Right lobe of liver (tissue), 4 donors: ENCODE data around the gene YBEY.

ENCODE experiments used
- CTCF ChIP-seq, 4 donors: fragments of 200-600 bp in 3 of 4; fragments of 450-650 bp in 1 of 4; IDR thresholded peaks; one replicate each; pipeline versions ENCODE4 v1.5.1 to v1.8.0; 2016 to 2022; ENCODE audit warnings: antibody characterized with exemption in 4 of 4, mild to moderate bottlenecking in 2 of 4
- POLR2A ChIP-seq: fragments of 450-650 bp; IDR thresholded peaks from one replicate; pipeline ENCODE4 v1.6.1; 2017; ENCODE audit warnings: antibody characterized with exemption, mild to moderate bottlenecking
- donor health status: DM: no; HTN: no; CAD: no.
- donor health status: DM: no; HTN: no; CAD: no.
- donor health status: DM: no; HTN: yes; CAD: no.

GRCh38 chr21:46347203-46347550, 61.0 kb downstream of the YBEY start:
- TF ChIP-seq CTCF (IDR thresholded peaks at IDR 0.05) (no peak), POLR2A (no peak)
